ENCODE measurements around the gene GNG12. TPM values are rescaled to one million over a fixed set of nuclear protein-coding genes. Genes with fewer than 3 reads are reported as not detected.
A peak's percentile ranks its signal among the peaks of the same experiment; 100 is the strongest.

Gene GNG12
- total and polyA plus RNA-seq, 10 donors, result 15.2 to 102 (median 76.2) TPM

DNA sequence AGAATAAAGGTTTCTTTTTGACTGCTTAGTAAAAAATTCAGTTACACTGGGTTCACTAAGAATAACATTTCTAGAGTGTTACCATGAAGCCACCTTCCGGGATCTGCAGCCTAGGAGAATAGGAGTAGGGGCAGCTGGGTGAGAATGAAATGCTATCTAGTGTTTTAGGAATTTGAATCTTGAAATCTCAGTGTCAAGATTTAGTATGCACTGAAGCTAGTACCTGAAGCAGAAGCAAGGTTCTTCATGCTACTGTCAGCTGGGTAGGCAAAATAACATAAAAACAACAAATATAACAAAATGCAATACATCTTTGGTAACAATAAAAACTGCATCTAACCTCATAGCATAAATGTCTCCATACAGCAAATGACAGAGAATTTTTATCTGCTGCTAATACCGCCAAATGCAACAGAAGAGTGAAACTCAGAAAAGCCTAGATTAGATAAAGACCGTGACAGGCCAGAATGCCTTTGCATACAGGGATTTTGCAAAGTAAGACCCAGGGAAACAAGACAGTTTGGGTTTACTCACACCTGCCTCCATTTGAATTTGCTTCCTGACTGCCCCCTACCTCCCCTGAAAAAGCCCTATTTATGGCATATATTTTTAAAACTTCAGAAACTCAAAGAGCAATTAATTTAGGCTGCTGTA is 90.1 kb downstream of the GNG12 start:
- H3K36me3 ChIP-seq, result no peaks in the 10 kb centered on the region
- no peak for TF ChIP-seq POLR2A (IDR thresholded peaks at IDR 0.05)
- no peak for TF ChIP-seq POLR2AphosphoS5 (IDR thresholded peaks at IDR 0.05)
- TF ChIP-seq, protein P1, sequence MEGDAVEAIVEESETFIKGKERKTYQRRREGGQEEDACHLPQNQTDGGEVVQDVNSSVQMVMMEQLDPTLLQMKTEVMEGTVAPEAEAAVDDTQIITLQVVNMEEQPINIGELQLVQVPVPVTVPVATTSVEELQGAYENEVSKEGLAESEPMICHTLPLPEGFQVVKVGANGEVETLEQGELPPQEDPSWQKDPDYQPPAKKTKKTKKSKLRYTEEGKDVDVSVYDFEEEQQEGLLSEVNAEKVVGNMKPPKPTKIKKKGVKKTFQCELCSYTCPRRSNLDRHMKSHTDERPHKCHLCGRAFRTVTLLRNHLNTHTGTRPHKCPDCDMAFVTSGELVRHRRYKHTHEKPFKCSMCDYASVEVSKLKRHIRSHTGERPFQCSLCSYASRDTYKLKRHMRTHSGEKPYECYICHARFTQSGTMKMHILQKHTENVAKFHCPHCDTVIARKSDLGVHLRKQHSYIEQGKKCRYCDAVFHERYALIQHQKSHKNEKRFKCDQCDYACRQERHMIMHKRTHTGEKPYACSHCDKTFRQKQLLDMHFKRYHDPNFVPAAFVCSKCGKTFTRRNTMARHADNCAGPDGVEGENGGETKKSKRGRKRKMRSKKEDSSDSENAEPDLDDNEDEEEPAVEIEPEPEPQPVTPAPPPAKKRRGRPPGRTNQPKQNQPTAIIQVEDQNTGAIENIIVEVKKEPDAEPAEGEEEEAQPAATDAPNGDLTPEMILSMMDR (IDR thresholded peaks at IDR 0.05 in 8 of 11, conservative IDR thresholded peaks at IDR 0.05 in 3 of 11), result no peak
- peaks cover 0 to 23% (median 9%) of the 10 kb centered on the region in 6 donors for H3K4me1 ChIP-seq
- WGBS, 5 donors, result 81 to 90% (median 87%) methylated on average over 3 of the region's 3 CpGs
- intact Hi-C loops (cut with DNase I; ENCODE audit: low total_unique reads), result no loop called here
- H3K27ac ChIP-seq, result peak overlapping the region in 1 of 8 donors; percentile 14
- H3K4me3 ChIP-seq, result no peak overlapping the region
- no peaks in the 10 kb centered on the region for H3K9me3 ChIP-seq
- DNase-seq, result no peak
- H3K27me3 ChIP-seq (replicated peaks in 1 of 7), result no peaks in the 10 kb centered on the region

DNA sequence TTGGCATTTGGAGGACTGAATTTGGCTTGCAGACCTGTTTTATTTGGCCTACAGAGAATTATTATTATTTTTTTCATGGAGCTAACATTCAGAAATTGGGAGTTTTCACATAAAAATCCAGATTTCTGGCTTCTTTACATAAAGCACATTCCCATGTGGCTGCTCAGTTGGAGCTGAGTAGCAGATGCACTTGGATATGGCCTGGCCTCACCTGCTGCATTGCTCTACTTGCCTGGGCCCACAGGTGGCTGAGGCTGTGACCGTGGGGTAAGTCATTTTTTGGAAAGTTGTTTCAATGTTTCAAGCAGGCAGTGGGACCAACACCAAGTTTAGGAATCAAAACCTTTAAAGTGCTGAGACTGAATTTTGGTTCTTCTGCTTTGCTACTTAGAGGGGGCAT is 91.5 kb downstream of the GNG12 start:
- 83 to 100% (median 90%) methylated on average over 1 of the region's 1 CpG for WGBS, 5 donors
- intact Hi-C loops (cut with DNase I; ENCODE audit: low total_unique reads), result no loop called here
- TF ChIP-seq, protein P1 (IDR thresholded peaks at IDR 0.05 in 8 of 11, conservative IDR thresholded peaks at IDR 0.05 in 3 of 11), result no peak
- TF ChIP-seq POLR2A (IDR thresholded peaks at IDR 0.05) (no peak), POLR2AphosphoS5 (IDR thresholded peaks at IDR 0.05) (no peak)
- DNase-seq, result no peak
- peaks cover under 1 to 21% (median 9%) of the 10 kb centered on the region in 6 donors for H3K4me1 ChIP-seq
- no peaks in the 10 kb centered on the region for H3K36me3 ChIP-seq
- H3K4me3 ChIP-seq, result no peak overlapping the region
- H3K27ac ChIP-seq, result no peak overlapping the region
- no peaks in the 10 kb centered on the region for H3K27me3 ChIP-seq (replicated peaks in 1 of 7)
- no peaks in the 10 kb centered on the region for H3K9me3 ChIP-seq

DNA sequence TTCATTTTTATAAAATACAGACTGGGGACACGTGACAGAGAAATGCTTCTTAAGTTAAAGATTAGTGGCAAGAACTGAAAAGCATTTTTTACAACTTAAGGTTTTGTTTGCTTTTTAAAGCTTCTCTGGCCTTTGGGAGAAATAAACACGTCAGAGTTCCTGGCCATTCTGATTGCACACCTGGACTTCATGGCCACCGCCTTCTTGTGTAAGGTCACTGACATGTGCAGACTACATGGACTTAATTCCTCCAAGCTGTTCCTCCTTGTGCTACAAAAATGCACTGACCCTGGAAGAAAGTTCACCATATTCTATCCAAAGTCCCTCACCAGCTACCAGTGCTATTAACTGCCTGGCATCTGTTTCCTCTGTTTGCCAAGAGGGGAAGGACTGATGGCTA is 92.1 kb downstream of the GNG12 start:
- Histone ChIP-seq H3K36me3 (no peaks in the 10 kb centered on the region), H3K9me3 (no peaks in the 10 kb centered on the region), H3K4me3 (no peak overlapping the region), H3K4me1 (peaks cover 6 to 21% (median 15%) of the 10 kb centered on the region in 6 donors), H3K27me3 (replicated peaks in 1 of 7) (no peaks in the 10 kb centered on the region), H3K27ac (no peak overlapping the region)
- TF ChIP-seq POLR2A (IDR thresholded peaks at IDR 0.05), result no peak
- TF ChIP-seq, protein P1 (IDR thresholded peaks at IDR 0.05 in 8 of 11, conservative IDR thresholded peaks at IDR 0.05 in 3 of 11), result no peak
- no peak for TF ChIP-seq POLR2AphosphoS5 (IDR thresholded peaks at IDR 0.05)
- no peak for DNase-seq
- intact Hi-C loops (cut with DNase I; ENCODE audit: low total_unique reads), result no loop called here
- WGBS, 5 donors, result 67 to 86% (median 74%) methylated on average over 3 of the region's 3 CpGs

DNA sequence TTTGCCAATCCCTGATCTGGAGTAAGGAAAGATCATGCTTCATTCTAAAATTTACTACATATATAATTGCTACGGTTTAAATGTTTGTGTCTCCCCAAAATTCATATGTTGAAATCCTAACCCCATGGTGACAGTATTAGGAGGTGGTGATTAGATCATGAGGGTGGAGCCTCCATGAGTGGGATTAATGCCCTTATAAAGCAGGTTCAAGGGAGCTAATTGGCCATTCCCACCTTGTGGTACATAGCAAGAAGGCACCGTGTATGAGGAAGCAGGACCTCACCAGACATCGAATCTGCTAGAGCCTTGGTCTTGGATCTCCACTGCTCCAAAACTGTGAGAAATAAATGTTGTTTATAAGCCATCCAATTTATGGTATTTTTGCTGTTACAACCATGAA is 92.7 kb downstream of the GNG12 start:
- Histone ChIP-seq H3K27ac (no peak overlapping the region), H3K9me3 (no peaks in the 10 kb centered on the region), H3K36me3 (no peaks in the 10 kb centered on the region), H3K27me3 (replicated peaks in 1 of 7) (no peaks in the 10 kb centered on the region), H3K4me3 (no peak overlapping the region), H3K4me1 (peaks cover 10 to 25% (median 18%) of the 10 kb centered on the region in 6 donors)
- no peak for DNase-seq
- 75 to 86% (median 85%) methylated on average over 3 of the region's 3 CpGs for WGBS, 5 donors
- intact Hi-C loops (cut with DNase I; ENCODE audit: low total_unique reads), result no loop called here
- no peak for TF ChIP-seq POLR2A (IDR thresholded peaks at IDR 0.05)
- no peak for TF ChIP-seq POLR2AphosphoS5 (IDR thresholded peaks at IDR 0.05)
